Uterus (tissue), 4 donors: Measurements from ENCODE around the gene ICAM4. TPM values are rescaled to one million over a fixed set of nuclear protein-coding genes. Genes with fewer than 3 reads are reported as not detected.
A peak's percentile ranks its signal among the peaks of the same experiment; 100 is the strongest.

Source experiments
- DNase-seq, 2 donors: peaks; one replicate each; pipeline ENCODE4 v3.0.0-alpha.2; 2019 to 2020
- H3K27ac ChIP-seq, 2 donors: fragments of 200-600 bp; sonication (generic); 1 replicate in 1 of 2; 2 replicates in 1 of 2; pipeline ENCODE4 v1.5.1; 2016 to 2018
- H3K27me3 ChIP-seq, 2 donors: fragments of 200-600 bp; sonication (generic); one replicate each; pipeline ENCODE4 v1.5.1; 2018 to 2019; ENCODE audit warnings: control low read depth in 1 of 2
- H3K36me3 ChIP-seq, 2 donors: fragments of 200-600 bp; sonication (generic); one replicate each; pipeline ENCODE4 v1.5.1; 2019; ENCODE audit warnings: control low read depth in 1 of 2
- H3K4me1 ChIP-seq, 2 donors: fragments of 200-600 bp; sonication (generic); one replicate each; pipeline ENCODE4 v1.5.1; 2018 to 2019; ENCODE audit warnings: control low read depth in 1 of 2
- H3K4me3 ChIP-seq, 2 donors: fragments of 200-600 bp; sonication (generic); 1 replicate in 1 of 2; 2 replicates in 1 of 2; pipeline ENCODE4 v1.5.1; 2018 to 2019; ENCODE audit warnings: mild to moderate bottlenecking in 1 of 2
- H3K9me3 ChIP-seq, 2 donors: fragments of 200-600 bp; sonication (generic); one replicate each; pipeline ENCODE4 v1.5.1; 2019; ENCODE audit warnings: control low read depth in 1 of 2
- POLR2A ChIP-seq, 2 donors: fragments of 450-650 bp; IDR thresholded peaks; one replicate each; pipeline ENCODE4 v1.6.1; 2016; ENCODE audit warnings: antibody characterized with exemption in 2 of 2, mild to moderate bottlenecking in 1 of 2, moderate library complexity in 1 of 2
- intact Hi-C: fragments of 100-400 bp; cut with DNase I; formaldehyde crosslinking; loops from one replicate; pipeline ENCODE4 v1.15.1; 2023; ENCODE audit warnings: low total_unique reads
- total RNA-seq, 4 donors: library from RNA; depleted of rRNA in 3 of 4; stranded (reverse); fragments of >200 nt in 3 of 4; gene quantifications; one replicate each; pipeline versions ENCODE4 v1.1.0 to v1.2.4, GENCODE V29; 2014 to 2023
- TF ChIP-seq, protein P1 (sequence below), 4 experiments: fragments of 200-600 bp in 2 of 4; fragments of 450-650 bp in 2 of 4; sonication (generic) in 2 of 4; IDR thresholded peaks; one replicate each; pipeline ENCODE4 v1.5.1; 2016 to 2019; ENCODE audit warnings: antibody characterized with exemption in 4 of 4, mild to moderate bottlenecking in 2 of 4, moderate library complexity in 1 of 4
- donor health status: DM: yes; HTN: yes; CAD: no.

ICAM4 gene
- total RNA-seq, 4 donors from 2014 or later, result 0.41 TPM; not detected in 3

DNA sequence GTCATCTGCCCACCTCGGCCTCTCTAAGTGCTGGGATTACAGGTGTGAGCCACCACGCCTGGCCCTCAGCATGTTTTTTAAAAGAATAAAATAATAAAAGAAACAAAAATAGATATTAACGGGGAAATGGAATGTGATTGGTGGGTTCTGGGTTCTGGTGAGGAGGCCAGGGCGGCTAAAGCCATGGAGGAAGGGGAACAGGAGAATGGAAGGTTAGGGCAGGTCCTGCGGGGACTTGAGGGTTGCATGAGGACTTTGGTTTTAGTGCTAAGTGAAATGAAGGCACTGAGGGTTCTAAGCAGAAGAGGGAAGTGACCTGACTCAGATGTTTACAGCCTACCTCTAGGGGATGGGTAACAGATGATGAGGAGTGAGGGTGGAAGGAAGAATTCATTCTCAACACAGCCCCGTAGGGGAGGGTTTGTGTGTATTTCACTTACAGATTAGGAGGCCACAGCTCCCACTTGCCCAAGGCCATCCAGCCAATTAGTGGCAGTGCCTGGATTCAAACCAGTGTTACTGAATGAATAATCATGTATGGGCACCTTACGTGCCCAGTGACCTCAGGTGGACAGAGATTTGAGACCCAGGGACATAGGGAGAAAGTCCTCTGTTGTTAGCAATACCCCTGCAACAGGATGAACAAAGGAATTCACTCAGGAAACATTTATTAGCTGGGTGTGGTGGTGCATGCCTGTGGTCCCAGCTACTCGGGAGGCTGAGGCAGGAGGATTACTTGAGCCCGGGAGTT lies 41.4 kb upstream of the ICAM4 start:
- no peak for DNase-seq
- Histone ChIP-seq H3K9me3 (no peaks in the 10 kb centered on the region), H3K4me3 (no peak overlapping the region), H3K27me3 (no peaks in the 10 kb centered on the region), H3K27ac (no peak overlapping the region), H3K36me3 (no peaks in the 10 kb centered on the region), H3K4me1 (no peaks in the 10 kb centered on the region)
- intact Hi-C loops, result no loop called here
- TF ChIP-seq, protein P1, sequence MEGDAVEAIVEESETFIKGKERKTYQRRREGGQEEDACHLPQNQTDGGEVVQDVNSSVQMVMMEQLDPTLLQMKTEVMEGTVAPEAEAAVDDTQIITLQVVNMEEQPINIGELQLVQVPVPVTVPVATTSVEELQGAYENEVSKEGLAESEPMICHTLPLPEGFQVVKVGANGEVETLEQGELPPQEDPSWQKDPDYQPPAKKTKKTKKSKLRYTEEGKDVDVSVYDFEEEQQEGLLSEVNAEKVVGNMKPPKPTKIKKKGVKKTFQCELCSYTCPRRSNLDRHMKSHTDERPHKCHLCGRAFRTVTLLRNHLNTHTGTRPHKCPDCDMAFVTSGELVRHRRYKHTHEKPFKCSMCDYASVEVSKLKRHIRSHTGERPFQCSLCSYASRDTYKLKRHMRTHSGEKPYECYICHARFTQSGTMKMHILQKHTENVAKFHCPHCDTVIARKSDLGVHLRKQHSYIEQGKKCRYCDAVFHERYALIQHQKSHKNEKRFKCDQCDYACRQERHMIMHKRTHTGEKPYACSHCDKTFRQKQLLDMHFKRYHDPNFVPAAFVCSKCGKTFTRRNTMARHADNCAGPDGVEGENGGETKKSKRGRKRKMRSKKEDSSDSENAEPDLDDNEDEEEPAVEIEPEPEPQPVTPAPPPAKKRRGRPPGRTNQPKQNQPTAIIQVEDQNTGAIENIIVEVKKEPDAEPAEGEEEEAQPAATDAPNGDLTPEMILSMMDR (IDR thresholded peaks at IDR 0.05), result no peak
- TF ChIP-seq POLR2A (IDR thresholded peaks at IDR 0.05), result no peak

DNA sequence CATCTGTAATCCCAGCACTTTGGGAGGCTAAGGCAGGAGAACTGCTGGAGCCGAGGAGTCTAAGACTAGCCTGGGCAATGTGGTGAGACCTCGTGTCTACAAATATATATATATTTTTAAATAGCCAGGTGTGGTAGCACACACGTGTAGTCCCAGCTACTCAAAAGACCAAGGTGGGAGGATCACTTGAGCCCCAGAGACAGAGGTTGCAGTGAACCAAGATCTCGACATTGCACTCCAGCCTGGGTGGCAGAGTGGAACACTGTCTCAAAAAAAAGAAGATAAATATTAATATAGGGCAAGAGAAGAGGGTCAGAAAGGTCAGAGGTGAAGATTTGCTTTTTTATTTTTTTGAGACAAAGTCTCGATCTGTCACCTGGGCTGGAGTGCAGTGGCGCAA lies 40.2 kb upstream of the ICAM4 start:
- Histone ChIP-seq H3K36me3 (no peaks in the 10 kb centered on the region), H3K9me3 (no peaks in the 10 kb centered on the region), H3K4me3 (no peak overlapping the region), H3K27ac (no peak overlapping the region), H3K4me1 (no peaks in the 10 kb centered on the region), H3K27me3 (no peaks in the 10 kb centered on the region)
- intact Hi-C loops, result no loop called here
- TF ChIP-seq, protein P1 (IDR thresholded peaks at IDR 0.05), result no peak
- TF ChIP-seq POLR2A (IDR thresholded peaks at IDR 0.05), result no peak
- no peak for DNase-seq

DNA sequence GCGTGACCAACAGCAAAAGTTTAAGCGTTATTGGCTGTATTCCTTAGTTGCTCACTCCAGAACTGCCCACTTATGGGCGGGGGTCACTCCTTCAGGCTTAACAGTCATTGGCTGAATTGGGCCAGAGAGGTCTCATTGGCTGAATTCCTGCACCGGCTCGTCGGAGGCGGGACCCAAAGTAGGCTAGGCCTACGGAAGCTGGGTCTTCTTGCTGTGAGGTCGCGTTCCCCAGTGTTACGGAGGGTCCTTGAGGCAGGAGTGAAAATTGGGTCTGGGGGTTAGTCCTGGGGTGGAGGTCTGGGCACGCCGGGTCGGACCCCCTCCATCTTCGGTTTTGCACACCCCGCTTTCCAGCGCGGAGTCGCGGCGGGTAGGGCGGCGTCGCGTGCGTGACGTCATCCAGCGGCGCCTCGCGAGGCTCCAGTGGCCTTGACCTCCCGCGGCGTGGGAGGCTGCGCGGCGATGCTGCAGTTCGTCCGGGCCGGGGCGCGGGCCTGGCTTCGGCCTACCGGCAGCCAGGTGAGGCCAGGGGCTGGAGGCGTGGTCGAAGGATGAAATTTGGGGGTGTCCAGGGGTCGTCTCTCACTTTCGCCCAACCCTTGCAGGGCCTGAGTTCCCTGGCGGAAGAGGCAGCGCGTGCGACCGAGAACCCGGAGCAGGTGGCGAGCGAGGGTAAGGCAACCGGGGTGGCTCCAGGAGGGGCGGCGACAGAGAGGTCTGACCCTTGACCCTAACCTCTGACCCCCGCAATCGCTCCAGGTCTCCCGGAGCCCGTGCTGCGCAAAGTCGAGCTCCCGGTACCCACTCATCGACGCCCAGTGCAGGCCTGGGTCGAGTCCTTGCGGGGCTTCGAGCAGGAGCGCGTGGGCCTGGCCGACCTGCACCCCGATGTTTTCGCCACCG lies 34.7 kb upstream of the ICAM4 start, which contains the start of gene MRPL4:
TSS of gene MRPL4 (plus strand) at position 423 of the 903 bp plus-strand sequence. CDS start at position 463, 40 bp downstream.
- Histone ChIP-seq H3K9me3 (no peaks in the 10 kb centered on the region), H3K27me3 (no peaks in the 10 kb centered on the region), H3K4me3 (peak within 1 kb of the TSS; percentile 71 to 79), H3K36me3 (no peaks in the 10 kb centered on the region), H3K27ac (peak within 1 kb of the TSS; percentile 60 to 84), H3K4me1 (peaks cover 0 to 4% of the 10 kb centered on the region in 2 donors)
- intact Hi-C loops, result no loop called here
- DNase-seq, result peak; percentile 95 to 98
- TF ChIP-seq POLR2A (IDR thresholded peaks at IDR 0.05), result peak in 1 of 2 donors; percentile 63
- TF ChIP-seq, protein P1 (IDR thresholded peaks at IDR 0.05), result peak in 2 of 4 experiments; percentile 34 to 37

DNA sequence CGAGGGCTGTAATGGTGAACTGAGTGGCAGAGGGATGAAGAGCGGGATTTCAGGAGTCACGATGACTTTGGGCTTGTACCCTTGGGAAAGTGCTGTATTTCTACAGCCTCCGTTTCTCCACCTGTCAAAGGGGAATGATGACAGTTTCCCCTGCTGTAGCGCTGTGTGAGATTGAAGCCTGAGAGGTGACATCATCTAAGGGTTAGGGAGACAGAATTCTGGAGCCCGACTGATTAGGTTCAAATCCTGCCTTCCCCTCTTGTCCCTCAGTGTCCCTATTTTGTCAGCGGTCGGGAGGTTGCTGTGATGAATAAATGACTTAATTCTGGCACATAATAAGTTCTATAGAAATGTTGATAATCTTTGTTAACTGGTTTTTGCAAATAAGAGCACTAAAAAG lies 34.0 kb upstream of the ICAM4 start:
- TF ChIP-seq, protein P1 (IDR thresholded peaks at IDR 0.05), result no peak
- no peak for TF ChIP-seq POLR2A (IDR thresholded peaks at IDR 0.05)
- Histone ChIP-seq H3K36me3 (no peaks in the 10 kb centered on the region), H3K9me3 (no peaks in the 10 kb centered on the region), H3K4me3 (peak overlapping the region; percentile 71 to 79), H3K4me1 (peaks cover 0 to 4% of the 10 kb centered on the region in 2 donors), H3K27me3 (no peaks in the 10 kb centered on the region), H3K27ac (peak overlapping the region; percentile 60 to 84)
- DNase-seq, result no peak
- intact Hi-C loops, result no loop called here
